Measurements from ENCODE around the gene GLIS1.

DNA sequence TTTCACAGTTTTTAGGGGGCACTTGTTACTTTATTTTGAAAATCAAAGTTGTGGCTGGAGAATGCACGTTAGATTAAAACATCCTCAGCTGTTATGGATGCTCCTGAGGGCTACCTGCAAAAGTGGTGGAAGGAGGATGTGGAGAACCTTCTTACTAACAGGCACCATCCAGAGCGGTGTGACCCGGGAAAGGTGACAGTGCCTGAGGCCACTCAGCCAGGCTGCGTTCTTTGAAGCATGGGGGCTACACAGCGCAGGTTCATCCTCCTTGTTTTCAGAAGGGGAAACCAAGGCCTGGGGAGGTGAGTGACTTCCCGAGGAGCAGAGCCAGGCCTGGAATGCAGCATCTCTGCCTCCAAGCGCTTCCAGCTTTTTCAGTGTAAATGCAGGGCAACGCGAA is 255.8 kb downstream of the GLIS1 start:
- TF ChIP-seq, protein P1, sequence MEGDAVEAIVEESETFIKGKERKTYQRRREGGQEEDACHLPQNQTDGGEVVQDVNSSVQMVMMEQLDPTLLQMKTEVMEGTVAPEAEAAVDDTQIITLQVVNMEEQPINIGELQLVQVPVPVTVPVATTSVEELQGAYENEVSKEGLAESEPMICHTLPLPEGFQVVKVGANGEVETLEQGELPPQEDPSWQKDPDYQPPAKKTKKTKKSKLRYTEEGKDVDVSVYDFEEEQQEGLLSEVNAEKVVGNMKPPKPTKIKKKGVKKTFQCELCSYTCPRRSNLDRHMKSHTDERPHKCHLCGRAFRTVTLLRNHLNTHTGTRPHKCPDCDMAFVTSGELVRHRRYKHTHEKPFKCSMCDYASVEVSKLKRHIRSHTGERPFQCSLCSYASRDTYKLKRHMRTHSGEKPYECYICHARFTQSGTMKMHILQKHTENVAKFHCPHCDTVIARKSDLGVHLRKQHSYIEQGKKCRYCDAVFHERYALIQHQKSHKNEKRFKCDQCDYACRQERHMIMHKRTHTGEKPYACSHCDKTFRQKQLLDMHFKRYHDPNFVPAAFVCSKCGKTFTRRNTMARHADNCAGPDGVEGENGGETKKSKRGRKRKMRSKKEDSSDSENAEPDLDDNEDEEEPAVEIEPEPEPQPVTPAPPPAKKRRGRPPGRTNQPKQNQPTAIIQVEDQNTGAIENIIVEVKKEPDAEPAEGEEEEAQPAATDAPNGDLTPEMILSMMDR (IDR thresholded peaks at IDR 0.05; ENCODE audit: low read depth, low read length) = no peak
- TF ChIP-seq POLR2A (IDR thresholded peaks at IDR 0.05; ENCODE audit: extremely low read depth, insufficient read length) = no peak

Measured in NB4 (cell line).